GM18526 (cell line): Measurements from ENCODE around the gene TRDN.

ENCODE experiments used
- POLR2A ChIP-seq: IDR thresholded peaks from 3 replicates; pipeline ENCODE4 v1.6.1; 2011; ENCODE audit not compliant: insufficient read length; ENCODE audit errors: extremely low read depth

TRDN gene

GRCh38 chr6:123480986-123481385, 155.8 kb downstream of the TRDN start:
- no peak for TF ChIP-seq POLR2A

GRCh38 chr6:123467392-123467791, 169.4 kb downstream of the TRDN start:
- no peak for TF ChIP-seq POLR2A

GRCh38 chr6:123462152-123462551, 174.6 kb downstream of the TRDN start:
- no peak for TF ChIP-seq POLR2A

- TF ChIP-seq POLR2A: no peak
These were observed 178.5 kb downstream of the TRDN start for GRCh38 chr6:123458218-123458617.

GRCh38 chr6:123456836-123457235, 179.9 kb downstream of the TRDN start:
- no peak for TF ChIP-seq POLR2A

DNA sequence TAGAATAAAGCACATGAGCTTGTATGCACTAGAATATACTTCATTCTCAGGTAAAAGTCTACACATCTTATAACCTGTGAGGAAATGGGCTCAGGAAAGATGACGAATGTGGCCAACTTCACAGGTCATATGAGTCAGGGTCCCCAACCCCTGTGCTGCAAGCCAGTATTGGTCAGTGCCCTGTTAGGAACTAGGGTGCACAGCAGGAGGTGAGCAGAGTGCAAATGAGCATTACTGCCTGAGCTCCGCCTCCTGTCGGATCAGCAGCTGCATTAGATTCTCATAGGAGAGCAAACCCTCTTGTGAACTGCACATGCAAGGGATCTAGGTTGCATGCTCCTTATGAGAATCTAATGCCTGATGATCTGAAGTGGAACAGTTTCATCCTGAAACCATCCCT, 182.3 kb downstream of the TRDN start:
- no peak for TF ChIP-seq POLR2A

DNA sequence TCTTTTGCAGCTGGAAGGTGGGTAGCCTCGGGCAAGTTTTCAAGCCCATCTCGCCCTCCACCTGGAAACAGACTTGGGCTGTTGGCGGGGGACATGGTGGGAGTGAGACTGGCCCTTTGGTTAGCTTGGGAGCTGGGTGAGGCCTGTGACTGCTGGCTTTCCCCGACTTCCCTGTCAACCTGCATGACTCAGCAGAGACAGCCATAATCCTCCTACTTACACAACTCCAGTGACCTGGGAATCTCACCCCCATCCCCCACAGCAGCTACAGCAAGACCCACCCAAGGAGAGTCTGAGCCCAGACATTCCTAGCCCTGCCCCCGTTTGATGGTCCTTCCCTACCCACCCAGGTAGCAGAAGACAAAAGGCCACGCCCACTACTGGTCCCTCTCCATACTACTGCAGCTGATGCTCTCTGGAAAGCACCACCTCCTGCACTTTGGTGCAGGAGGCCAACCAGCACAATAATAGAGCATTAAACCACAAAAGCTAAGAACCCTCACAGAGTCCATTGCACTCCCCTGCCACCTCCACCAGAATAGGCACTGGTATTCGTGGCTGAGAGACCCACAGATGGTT, 188.4 kb downstream of the TRDN start:
- TF ChIP-seq POLR2A: no peak

- no peak for TF ChIP-seq POLR2A
These were observed 189.3 kb downstream of the TRDN start for GRCh38 chr6:123447315-123447937.

DNA sequence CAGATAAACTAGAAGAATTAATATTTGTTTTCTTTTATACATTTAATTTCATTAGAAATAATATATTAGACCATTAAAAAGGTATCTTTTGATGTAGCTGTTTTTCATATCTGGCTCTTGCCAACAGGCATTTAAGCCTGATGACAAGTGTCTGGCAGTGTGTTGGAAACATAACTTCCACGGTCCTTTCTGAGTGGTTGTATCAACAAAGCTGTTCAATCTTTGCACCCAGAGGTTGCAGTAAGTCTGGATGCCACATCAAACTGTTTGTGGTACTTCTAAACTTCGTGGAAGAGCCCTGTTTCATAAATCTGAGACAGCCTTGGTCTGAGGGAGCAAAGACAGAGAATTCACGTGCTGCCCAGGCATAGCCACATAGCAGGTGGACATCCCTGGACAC, 197.4 kb downstream of the TRDN start:
- no peak for TF ChIP-seq POLR2A

GRCh38 chr6:123434186-123434585, 202.6 kb downstream of the TRDN start:
- TF ChIP-seq POLR2A: no peak

DNA sequence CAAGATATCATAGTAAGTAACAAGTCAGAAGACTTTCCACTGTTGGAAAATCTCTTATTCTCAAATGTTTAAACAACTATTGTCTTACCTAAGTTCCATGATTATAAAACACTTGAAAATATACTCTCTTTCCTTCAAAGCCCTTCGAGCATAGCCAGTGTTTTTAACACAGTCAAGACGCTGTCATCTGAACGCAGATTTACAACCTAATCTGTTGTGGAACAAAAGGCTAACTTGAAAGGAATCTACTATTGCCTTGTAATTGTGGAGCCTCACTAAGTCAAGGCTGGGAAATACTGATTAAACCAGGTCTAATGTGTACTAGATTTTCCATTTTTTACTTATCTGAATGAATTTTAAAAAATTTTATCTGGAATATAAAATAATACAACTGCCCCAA, 205.8 kb downstream of the TRDN start:
- TF ChIP-seq POLR2A: no peak

DNA sequence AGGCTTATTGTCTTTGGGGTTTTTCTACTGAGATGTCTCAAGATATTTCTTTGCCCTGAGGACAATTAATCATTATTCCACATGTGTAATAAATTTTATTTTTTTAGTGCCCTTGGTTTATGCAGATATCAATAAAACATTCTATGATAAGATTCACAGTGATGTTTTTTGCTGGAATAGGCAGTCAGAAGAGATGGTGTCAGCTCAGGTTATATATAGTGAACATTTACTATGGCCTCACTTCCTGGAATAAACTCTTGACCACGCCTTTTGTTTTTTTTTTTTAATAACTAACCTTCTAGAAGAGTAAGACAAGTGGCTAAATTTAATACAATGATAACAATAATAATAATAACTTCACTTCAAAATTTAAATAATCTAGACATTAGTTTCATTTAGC, 209.7 kb downstream of the TRDN start:
- no peak for TF ChIP-seq POLR2A

DNA sequence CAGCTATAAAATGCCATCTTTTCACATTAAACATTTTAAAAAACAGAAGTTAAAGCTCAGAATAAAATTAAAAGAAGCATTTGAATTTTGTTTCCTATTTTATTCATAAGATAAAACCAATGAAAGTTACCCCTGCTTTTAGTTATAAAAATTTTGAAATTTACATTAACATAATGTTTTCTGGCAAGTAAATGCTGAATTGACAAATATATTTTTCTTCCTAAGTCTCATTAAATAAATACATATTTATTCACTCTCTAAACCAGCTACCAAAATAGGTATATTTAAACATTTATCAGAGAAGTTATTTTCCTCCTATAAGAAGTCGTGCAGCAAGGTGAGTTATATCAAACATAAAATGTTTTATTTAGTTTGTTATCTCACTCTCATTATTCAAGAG, 213.6 kb downstream of the TRDN start:
- TF ChIP-seq POLR2A: no peak

DNA sequence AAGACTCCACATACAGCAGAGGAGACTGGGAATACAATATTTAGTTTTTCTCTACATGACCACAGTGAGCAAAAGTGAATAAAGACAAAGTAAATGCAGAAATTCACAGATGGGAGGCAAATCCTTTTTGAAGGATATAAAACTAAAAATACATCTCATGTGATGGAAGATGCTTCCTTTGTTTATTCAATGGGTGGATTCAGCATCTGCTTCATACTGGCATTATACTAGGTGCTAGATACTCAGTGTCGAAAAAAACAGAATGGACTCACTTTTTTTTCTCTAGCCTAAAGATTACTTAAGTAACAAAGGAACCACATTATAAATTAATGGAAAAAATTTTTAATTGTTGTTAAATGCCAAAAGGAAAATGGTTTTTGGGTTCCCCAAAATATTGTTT, 216.2 kb downstream of the TRDN start:
- no peak for TF ChIP-seq POLR2A

GRCh38 chr6:123418071-123418470, 218.7 kb downstream of the TRDN start:
- TF ChIP-seq POLR2A: no peak

DNA sequence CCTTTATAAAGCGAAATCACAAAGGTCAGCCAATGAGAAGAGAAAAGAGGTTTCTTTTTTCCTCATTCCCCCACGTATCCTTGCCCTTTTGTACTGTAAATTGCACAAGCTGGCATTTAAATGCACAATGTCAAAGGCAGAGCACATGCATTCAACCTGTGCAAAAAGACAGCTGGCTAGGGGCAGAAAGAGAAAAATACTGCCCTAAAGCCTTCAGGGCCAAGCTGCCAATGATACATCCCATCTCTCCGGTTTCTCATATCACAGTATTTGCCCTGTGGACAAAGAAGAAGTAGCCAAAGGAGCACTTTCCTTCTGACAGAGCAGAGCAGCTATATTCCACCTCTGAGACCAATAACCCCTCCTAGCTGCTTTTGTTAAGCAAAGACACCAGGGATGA, 219.2 kb downstream of the TRDN start:
- TF ChIP-seq POLR2A: no peak

GRCh38 chr6:123415844-123416468, 220.8 kb downstream of the TRDN start:
- TF ChIP-seq POLR2A: no peak
